Measurements from ENCODE around the gene RREB1.
"Not testable (repeated sequence)": the region's sequence is repeated elsewhere in the genome, so short reads cannot be mapped to it uniquely, and the experiment has no call there.

RREB1 gene

GRCh38 chr6:7263519-7263805 is 155.7 kb downstream of the RREB1 start:
- DNase-seq (ENCODE audit: low read depth), result not testable (repeated sequence)

GRCh38 chr6:7264041-7264440 is 156.3 kb downstream of the RREB1 start:
- DNase-seq (ENCODE audit: low read depth), result no peak

GRCh38 chr6:7264686-7265384 is 157.1 kb downstream of the RREB1 start:
- DNase-seq (ENCODE audit: low read depth), result no peak

GRCh38 chr6:7265385-7265726 is 157.6 kb downstream of the RREB1 start:
- DNase-seq (ENCODE audit: low read depth), result not testable (repeated sequence)

GRCh38 chr6:7267071-7267465 is 159.3 kb downstream of the RREB1 start:
- no peak for DNase-seq (ENCODE audit: low read depth)

GRCh38 chr6:7267466-7268091 is 159.8 kb downstream of the RREB1 start:
- peak; percentile 93 for DNase-seq (ENCODE audit: low read depth)

- DNase-seq (ENCODE audit: low read depth), result no peak
Measured at GRCh38 chr6:7268362-7268761, 160.6 kb downstream of the RREB1 start.

- DNase-seq (ENCODE audit: low read depth), result no peak
Measured at GRCh38 chr6:7268816-7269555, 161.2 kb downstream of the RREB1 start.

- peak; percentile 5 for DNase-seq (ENCODE audit: low read depth)
Measured at GRCh38 chr6:7269816-7270215, 162.1 kb downstream of the RREB1 start.

- no peak for DNase-seq (ENCODE audit: low read depth)
Measured at GRCh38 chr6:7270320-7271204, 162.8 kb downstream of the RREB1 start.

- no peak for DNase-seq (ENCODE audit: low read depth)
Measured at GRCh38 chr6:7271205-7271534, 163.4 kb downstream of the RREB1 start.

GRCh38 chr6:7273709-7274108 is 165.9 kb downstream of the RREB1 start:
- DNase-seq (ENCODE audit: low read depth), result no peak

- DNase-seq (ENCODE audit: low read depth), result not testable (repeated sequence)
Measured at GRCh38 chr6:7274525-7274924, 166.8 kb downstream of the RREB1 start.

- no peak for DNase-seq (ENCODE audit: low read depth)
Measured at GRCh38 chr6:7276199-7276524, 168.4 kb downstream of the RREB1 start.

- DNase-seq (ENCODE audit: low read depth), result no peak
Measured at GRCh38 chr6:7282097-7282906, 174.5 kb downstream of the RREB1 start.

- no peak for DNase-seq (ENCODE audit: low read depth)
Measured at GRCh38 chr6:7283676-7284075, 175.9 kb downstream of the RREB1 start.

GRCh38 chr6:7285416-7285815 is 177.7 kb downstream of the RREB1 start:
- DNase-seq (ENCODE audit: low read depth), result no peak

GRCh38 chr6:7290079-7290478 is 182.3 kb downstream of the RREB1 start:
- DNase-seq (ENCODE audit: low read depth), result no peak

- DNase-seq (ENCODE audit: low read depth), result no peak
Measured at GRCh38 chr6:7292596-7293255, 185.0 kb downstream of the RREB1 start.

- DNase-seq (ENCODE audit: low read depth), result no peak
Measured at GRCh38 chr6:7295916-7296315, 188.2 kb downstream of the RREB1 start.

GRCh38 chr6:7296602-7297001 is 188.8 kb downstream of the RREB1 start:
- DNase-seq (ENCODE audit: low read depth), result no peak

All from stromal cell of bone marrow (primary cell).